GM12878 (cell line): Measurements from ENCODE around the gene VARS2.

Experiments
- RB1 ChIP-seq: fragments of 450-650 bp; formaldehyde crosslinking; IDR thresholded peaks from 2 replicates; pipeline ENCODE4 v1.6.1; 2017; ENCODE audit warnings: mild to moderate bottlenecking, borderline replicate concordance
- SMAD1 ChIP-seq: fragments of 450-650 bp; IDR thresholded peaks from 2 replicates; pipeline ENCODE4 v1.6.1; 2018; ENCODE audit warnings: mild to moderate bottlenecking, low read depth; ENCODE audit not compliant: partially characterized antibody
- SMC3 ChIP-seq: IDR thresholded peaks from 2 replicates; pipeline ENCODE4 v1.6.1; 2011; ENCODE audit warnings: low read length, improper control_type of control experiment, borderline replicate concordance
- ZNF384 ChIP-seq: IDR thresholded peaks from 2 replicates; pipeline ENCODE4 v1.6.1; 2012; ENCODE audit warnings: low read depth, mild to moderate bottlenecking, low read length, improper control_type of control experiment, borderline replicate concordance

DNA sequence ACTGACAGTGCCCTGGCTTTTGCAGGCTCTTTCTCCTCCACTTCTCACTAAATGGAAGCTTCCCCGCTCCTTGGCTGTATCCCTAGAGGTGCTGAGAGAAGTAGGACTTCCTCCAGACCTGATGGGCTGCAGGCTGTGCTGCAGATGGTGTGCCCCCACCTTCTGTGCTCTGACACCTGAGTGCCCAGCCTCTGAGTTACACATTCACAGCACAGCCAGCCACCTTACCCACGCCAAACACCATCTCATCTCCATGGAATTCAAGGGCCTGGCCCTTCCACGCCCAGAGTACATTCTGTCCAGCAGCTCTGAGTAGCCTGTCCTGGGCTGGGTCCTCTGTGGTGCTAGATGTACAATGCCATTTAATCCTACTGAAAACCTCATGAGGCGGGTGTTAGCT, 12.6 kb downstream of the VARS2 start:
- TF ChIP-seq SMAD1: no peak
- no peak for TF ChIP-seq SMC3
- no peak for TF ChIP-seq RB1
- no peak for TF ChIP-seq ZNF384
